Stimulated activated CD8-positive, alpha-beta memory T cell treated with anti-CD3 and anti-CD28 coated beads, Interleukin-4, amount 100 ng/mL, for 4 hours (primary cell): Measurements from ENCODE around the gene PYDC2.
"Not testable (repeated sequence)": the region's sequence is repeated elsewhere in the genome, so short reads cannot be mapped to it uniquely, and the experiment has no call there.

ENCODE experiments used
- DNase-seq, 2 donors: peaks; one replicate each; pipeline ENCODE4 v3.0.0-alpha.2; 2020; ENCODE audit warnings: low read depth in 2 of 2, low spot score in 1 of 2

Gene PYDC2

GRCh38 chr3:191470080-191470479 is 9.1 kb downstream of the PYDC2 start:
- DNase-seq = no peak

GRCh38 chr3:191470545-191470944 is 9.6 kb downstream of the PYDC2 start:
- DNase-seq = no peak

GRCh38 chr3:191473661-191474198 is 12.8 kb downstream of the PYDC2 start:
- no peak for DNase-seq

GRCh38 chr3:191476066-191476772 is 15.3 kb downstream of the PYDC2 start:
- DNase-seq = no peak

GRCh38 chr3:191483994-191484393 is 23.0 kb downstream of the PYDC2 start:
- DNase-seq = not testable (repeated sequence)

- DNase-seq = no peak
Observed at GRCh38 chr3:191484461-191484860, 23.5 kb downstream of the PYDC2 start.

GRCh38 chr3:191492601-191493000 is 31.6 kb downstream of the PYDC2 start:
- no peak for DNase-seq

GRCh38 chr3:191493336-191493735 is 32.4 kb downstream of the PYDC2 start:
- DNase-seq = no peak

GRCh38 chr3:191499307-191500080 is 38.5 kb downstream of the PYDC2 start:
- no peak for DNase-seq

GRCh38 chr3:191500892-191501291 is 39.9 kb downstream of the PYDC2 start:
- no peak for DNase-seq

- DNase-seq = no peak
Observed at GRCh38 chr3:191502583-191502982, 41.6 kb downstream of the PYDC2 start.

GRCh38 chr3:191509078-191509477 is 48.1 kb downstream of the PYDC2 start:
- DNase-seq = no peak
